Measurements from ENCODE around the gene HOXB13. TPM values are rescaled to one million over a fixed set of nuclear protein-coding genes. Genes with fewer than 3 reads are reported as not detected.

HOXB13 gene
- total and polyA plus RNA-seq, 2 of the 4 experiments (the other 2 are of a cell fraction) = not detected

GRCh38 chr17:48721009-48721402 lies 7.5 kb downstream of the HOXB13 start:
- no peak overlapping the region for H3K4me2 ChIP-seq (ENCODE audit: low read depth, low read length)
- WGBS, 2 experiments (ENCODE audit: extremely low coverage in 2 of 2, insufficient read length in 1 of 2) = no CpG with 5 or more reads among the region's 1 CpG
- CTCF ChIA-PET = interaction anchor here (0.6 kb wide), 1 partner anchor 164 kb away, joined by 5 read pairs; no protein-coding TSS in a partner anchor
- no peak overlapping the region for H4K91ac ChIP-seq (ENCODE audit: insufficient read depth, low read depth, low read length)
- no peak overlapping the region for H3K4me3 ChIP-seq (ENCODE audit: insufficient read depth, low read depth, low read length)
- no peak overlapping the region for H2BK20ac ChIP-seq (ENCODE audit: low read depth, low read length)
- no peak overlapping the region for H2AFZ ChIP-seq (replicated peaks; ENCODE audit: low read length, poor library complexity)
- DNase-seq = no peak
- H3K18ac ChIP-seq (ENCODE audit: low read depth, low read length) = no peak overlapping the region
- no peak overlapping the region for H2BK5ac ChIP-seq (ENCODE audit: low read depth, low read length, poor library complexity, severe bottlenecking)
- TF ChIP-seq NFE2L2 (IDR thresholded peaks at IDR 0.05; ENCODE audit: low read depth, low read length) = no peak
- TF ChIP-seq, protein P1, sequence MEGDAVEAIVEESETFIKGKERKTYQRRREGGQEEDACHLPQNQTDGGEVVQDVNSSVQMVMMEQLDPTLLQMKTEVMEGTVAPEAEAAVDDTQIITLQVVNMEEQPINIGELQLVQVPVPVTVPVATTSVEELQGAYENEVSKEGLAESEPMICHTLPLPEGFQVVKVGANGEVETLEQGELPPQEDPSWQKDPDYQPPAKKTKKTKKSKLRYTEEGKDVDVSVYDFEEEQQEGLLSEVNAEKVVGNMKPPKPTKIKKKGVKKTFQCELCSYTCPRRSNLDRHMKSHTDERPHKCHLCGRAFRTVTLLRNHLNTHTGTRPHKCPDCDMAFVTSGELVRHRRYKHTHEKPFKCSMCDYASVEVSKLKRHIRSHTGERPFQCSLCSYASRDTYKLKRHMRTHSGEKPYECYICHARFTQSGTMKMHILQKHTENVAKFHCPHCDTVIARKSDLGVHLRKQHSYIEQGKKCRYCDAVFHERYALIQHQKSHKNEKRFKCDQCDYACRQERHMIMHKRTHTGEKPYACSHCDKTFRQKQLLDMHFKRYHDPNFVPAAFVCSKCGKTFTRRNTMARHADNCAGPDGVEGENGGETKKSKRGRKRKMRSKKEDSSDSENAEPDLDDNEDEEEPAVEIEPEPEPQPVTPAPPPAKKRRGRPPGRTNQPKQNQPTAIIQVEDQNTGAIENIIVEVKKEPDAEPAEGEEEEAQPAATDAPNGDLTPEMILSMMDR (conservative IDR thresholded peaks at IDR 0.05; ENCODE audit: low read depth, low read length) = no peak
- TF ChIP-seq, protein P2, sequence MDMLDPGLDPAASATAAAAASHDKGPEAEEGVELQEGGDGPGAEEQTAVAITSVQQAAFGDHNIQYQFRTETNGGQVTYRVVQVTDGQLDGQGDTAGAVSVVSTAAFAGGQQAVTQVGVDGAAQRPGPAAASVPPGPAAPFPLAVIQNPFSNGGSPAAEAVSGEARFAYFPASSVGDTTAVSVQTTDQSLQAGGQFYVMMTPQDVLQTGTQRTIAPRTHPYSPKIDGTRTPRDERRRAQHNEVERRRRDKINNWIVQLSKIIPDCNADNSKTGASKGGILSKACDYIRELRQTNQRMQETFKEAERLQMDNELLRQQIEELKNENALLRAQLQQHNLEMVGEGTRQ (IDR thresholded peaks at IDR 0.05; ENCODE audit: low read depth, low read length) = no peak
- TF ChIP-seq BHLHE40 (IDR thresholded peaks at IDR 0.05; ENCODE audit: low read depth, low read length) = no peak
- no peak for TF ChIP-seq MXI1 (IDR thresholded peaks at IDR 0.05; ENCODE audit: borderline replicate concordance, low read depth, low read length)
- no peak for TF ChIP-seq MAFK (IDR thresholded peaks at IDR 0.05; ENCODE audit: low read depth, low read length)
- no peak for TF ChIP-seq MAZ (IDR thresholded peaks at IDR 0.05; ENCODE audit: borderline replicate concordance, low read depth, low read length)
- in situ Hi-C loops (cut with MboI; ENCODE audit: low sequenced_read_pairs) = loop anchor here (10.0 kb wide), 1 partner anchor 314 kb away; no protein-coding TSS in a partner anchor
- H3K9me3 ChIP-seq (ENCODE audit: control insufficient read depth, insufficient read depth, low read length) = peaks cover 18% of the 10 kb centered on the region
- 0 out of 2 replicates have a peak, but pooled peaks cover 11% of the 10 kb centered on the region for H4K20me1 ChIP-seq (ENCODE audit: insufficient read depth, low read length)
- H3K4ac ChIP-seq (ENCODE audit: low read depth, low read length) = no peak overlapping the region
- no peak overlapping the region for H2BK15ac ChIP-seq (ENCODE audit: low read depth, low read length)
- no peak overlapping the region for H2AK9ac ChIP-seq (replicated peaks; ENCODE audit: low read depth, low read length, poor library complexity)
- no peak overlapping the region for H4K8ac ChIP-seq (ENCODE audit: low read depth in 2 of 2, low read length in 2 of 2)
- no TSS peak for BruUV-seq (replicated peaks)
- no peaks in the 10 kb centered on the region for H3K36me3 ChIP-seq (ENCODE audit: control insufficient read depth, insufficient read depth, low read length)
- peaks cover 88% of the 10 kb centered on the region for H3K27me3 ChIP-seq (ENCODE audit: control insufficient read depth, insufficient read depth, low read length)
- H3K9ac ChIP-seq (ENCODE audit: low read depth, low read length) = no peak overlapping the region
- intact Hi-C loops (cut with micrococcal nuclease) = loop anchor here (10.0 kb wide), 1 partner anchor 314 kb away; no protein-coding TSS in a partner anchor
- H3K9me1 ChIP-seq (ENCODE audit: insufficient read depth, low read length) = no peaks in the 10 kb centered on the region
- ATAC-seq (ENCODE audit: low read depth) = no peak
- H2BK120ac ChIP-seq (ENCODE audit: low read depth, low read length) = no peak overlapping the region
- no peaks in the 10 kb centered on the region for H3K4me1 ChIP-seq (ENCODE audit: control insufficient read depth, insufficient read depth, low read length)
- no peak overlapping the region for H3K14ac ChIP-seq (replicated peaks; ENCODE audit: low read depth, low read length)
- H3K79me1 ChIP-seq (ENCODE audit: low read depth in 1 of 2, low read length in 2 of 2) = no peaks in the 10 kb centered on the region
- H4K5ac ChIP-seq (ENCODE audit: low read depth, low read length) = no peak overlapping the region
- POLR2A ChIA-PET (ENCODE audit: unreplicated experiment) = no interaction called here
- H3K56ac ChIP-seq (ENCODE audit: extremely low read depth, insufficient read depth, low read length) = no peak overlapping the region
- H3K23ac ChIP-seq (ENCODE audit: low read depth, low read length) = no peak overlapping the region
- dilution Hi-C loops (cut with HindIII; ENCODE audit: low sequenced_read_pairs, unreplicated experiment) = no loop called here
- no peak overlapping the region for H3K27ac ChIP-seq (ENCODE audit: insufficient read depth, low read length)
- H2AK5ac ChIP-seq (ENCODE audit: low read depth, low read length) = no peak overlapping the region
